Activated CD4-positive, CD25-positive, alpha-beta regulatory T cell treated with anti-CD3 and anti-CD28 coated beads, Interleukin-2, amount 50 U/mL, for 24 hours (primary cell): ENCODE data around the gene GRID2.

Experiments
- ATAC-seq, 2 donors: fragments of 150-1000 bp; cut with Tn5 transposase; one replicate each; pipeline ENCODE4 v1.10.0; 2021; ENCODE audit warnings: mild to moderate bottlenecking in 1 of 2, moderate library complexity in 1 of 2

The GRID2 gene

GRCh38 chr4:93437991-93438390 lies 1134.2 kb downstream of the GRID2 start:
- ATAC-seq: no peak

GRCh38 chr4:93444860-93445259 lies 1141.1 kb downstream of the GRID2 start:
- no peak for ATAC-seq

- ATAC-seq: no peak
These were observed 1142.3 kb downstream of the GRID2 start for GRCh38 chr4:93446038-93446437.

GRCh38 chr4:93448691-93449293 lies 1145.0 kb downstream of the GRID2 start:
- ATAC-seq: no peak

GRCh38 chr4:93451954-93452353 lies 1148.2 kb downstream of the GRID2 start:
- no peak for ATAC-seq

- no peak for ATAC-seq
These were observed 1157.8 kb downstream of the GRID2 start for GRCh38 chr4:93461541-93461940.

GRCh38 chr4:93466446-93466845 lies 1162.7 kb downstream of the GRID2 start:
- no peak for ATAC-seq

- ATAC-seq: no peak
These were observed 1163.9 kb downstream of the GRID2 start for GRCh38 chr4:93467484-93468155.

- no peak for ATAC-seq
These were observed 1165.8 kb downstream of the GRID2 start for GRCh38 chr4:93469560-93469959.

- no peak for ATAC-seq
These were observed 1172.0 kb downstream of the GRID2 start for GRCh38 chr4:93475730-93476129.

GRCh38 chr4:93478805-93479204 lies 1175.0 kb downstream of the GRID2 start:
- ATAC-seq: no peak

GRCh38 chr4:93480452-93480851 lies 1176.7 kb downstream of the GRID2 start:
- no peak for ATAC-seq

GRCh38 chr4:93495346-93495745 lies 1191.6 kb downstream of the GRID2 start:
- ATAC-seq: no peak

- no peak for ATAC-seq
These were observed 1197.5 kb downstream of the GRID2 start for GRCh38 chr4:93501244-93501643.

GRCh38 chr4:93501946-93502345 lies 1198.2 kb downstream of the GRID2 start:
- no peak for ATAC-seq

- ATAC-seq: no peak
These were observed 1199.2 kb downstream of the GRID2 start for GRCh38 chr4:93502991-93503390.

GRCh38 chr4:93513851-93514250 lies 1210.1 kb downstream of the GRID2 start:
- ATAC-seq: no peak

- ATAC-seq: no peak
These were observed 1211.4 kb downstream of the GRID2 start for GRCh38 chr4:93515208-93515607.

GRCh38 chr4:93529692-93530372 lies 1226.1 kb downstream of the GRID2 start:
- ATAC-seq: no peak

- no peak for ATAC-seq
These were observed 1228.5 kb downstream of the GRID2 start for GRCh38 chr4:93532234-93532633.

- ATAC-seq: no peak
These were observed 1236.8 kb downstream of the GRID2 start for GRCh38 chr4:93540562-93540961.

- ATAC-seq: no peak
These were observed 1258.1 kb downstream of the GRID2 start for GRCh38 chr4:93561842-93562241.

- ATAC-seq: no peak
These were observed 1265.0 kb downstream of the GRID2 start for GRCh38 chr4:93568758-93569157.

- no peak for ATAC-seq
These were observed 1269.5 kb downstream of the GRID2 start for GRCh38 chr4:93573285-93573684.
